Activated CD4-positive, alpha-beta T cell treated with anti-CD3 and anti-CD28 coated beads, Interleukin-2, amount 10 ng/mL, durations not matched to agents 24 days and 14 days (primary cell): ENCODE data around the gene BNIP5. TPM values are rescaled to one million over a fixed set of nuclear protein-coding genes. Genes with fewer than 3 reads are reported as not detected.

Experiments used
- DNase-seq: peaks from one replicate; pipeline ENCODE4 v3.0.0; 2022
- H3K27ac Mint-ChIP-seq: one replicate; pipeline ENCODE4 v1.8.0; 2022; ENCODE audit warnings: mild to moderate bottlenecking, mixed read lengths
- H3K27me3 Mint-ChIP-seq: one replicate; pipeline ENCODE4 v1.8.0; 2022; ENCODE audit warnings: mixed read lengths
- H3K36me3 Mint-ChIP-seq: one replicate; pipeline ENCODE4 v1.8.0; 2022; ENCODE audit warnings: low read depth, mild to moderate bottlenecking, mixed read lengths
- H3K4me1 Mint-ChIP-seq: one replicate; pipeline ENCODE4 v1.8.0; 2021; ENCODE audit warnings: mixed read lengths
- H3K4me3 Mint-ChIP-seq: one replicate; pipeline ENCODE4 v1.8.0; 2022; ENCODE audit warnings: mild to moderate bottlenecking, moderate library complexity, mixed read lengths
- H3K9me3 Mint-ChIP-seq: one replicate; pipeline ENCODE4 v1.8.0; 2021; ENCODE audit warnings: mixed read lengths
- intact Hi-C: fragments of 100-400 bp; cut with micrococcal nuclease; formaldehyde crosslinking; loops from one replicate; pipeline ENCODE4 v1.15.1; 2023
- total RNA-seq: library from RNA; stranded (reverse); gene quantifications from 2 replicates; pipeline ENCODE4 v1.2.3, GENCODE V29; 2022

The BNIP5 gene
- total RNA-seq, 1 donor from 2014 or later = not detected

DNA sequence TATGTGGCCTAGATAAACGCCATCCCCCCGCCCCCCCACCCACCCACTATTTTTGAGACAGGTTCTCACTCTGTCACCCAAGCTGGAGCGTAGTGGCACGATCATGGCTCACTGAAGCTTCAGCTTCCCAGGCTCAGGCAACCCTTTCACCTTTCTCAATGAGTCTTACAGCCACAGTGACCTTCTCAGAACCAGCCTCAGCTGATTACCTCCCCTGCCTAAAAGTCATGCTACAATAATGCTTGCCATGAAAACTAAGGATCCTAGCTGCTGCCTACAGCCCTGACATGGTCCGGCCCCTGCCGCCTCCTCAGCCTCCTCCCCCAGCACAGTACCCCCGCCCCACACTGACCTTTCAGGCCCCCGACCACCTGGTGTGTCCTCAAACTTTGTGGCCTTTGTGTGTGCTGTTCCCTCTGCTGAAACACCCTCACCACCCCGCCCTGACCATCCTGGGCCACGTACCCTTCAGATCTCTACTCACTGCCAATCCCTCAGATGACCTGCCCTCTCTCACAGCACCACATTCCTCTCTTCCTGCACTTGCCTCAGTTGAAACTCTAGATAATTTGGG lies 35.5 kb downstream of the BNIP5 start:
- H3K27me3 Mint-ChIP-seq = peaks cover 20% of the 10 kb centered on the region
- intact Hi-C loops = loop anchor here (5.0 kb wide), 1 partner anchor 179 kb away; no protein-coding TSS in a partner anchor
- H3K9me3 Mint-ChIP-seq = no peaks in the 10 kb centered on the region
- DNase-seq = no peak
- no peak overlapping the region for H3K4me3 Mint-ChIP-seq
- no peak overlapping the region for H3K27ac Mint-ChIP-seq
- no peaks in the 10 kb centered on the region for H3K36me3 Mint-ChIP-seq
- peaks cover 3% of the 10 kb centered on the region for H3K4me1 Mint-ChIP-seq

DNA sequence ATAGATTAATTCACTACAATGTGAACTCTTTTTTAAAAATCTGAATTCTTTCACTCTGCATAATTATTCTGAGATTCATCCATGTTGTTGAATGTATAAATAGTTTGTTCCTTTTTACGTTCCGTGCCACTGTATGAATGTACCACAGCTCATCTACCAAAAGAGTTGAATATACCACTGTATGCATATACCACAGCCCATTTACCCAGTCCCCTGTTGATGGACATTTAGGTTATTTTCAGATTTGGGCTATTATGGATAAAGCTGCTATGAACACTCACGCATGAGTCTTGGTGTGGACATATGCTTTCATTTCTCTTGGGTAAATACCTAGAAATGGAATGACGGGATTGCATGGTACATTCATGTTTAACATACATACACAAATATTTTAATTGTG lies 38.7 kb downstream of the BNIP5 start:
- Mint-ChIP-seq H3K36me3 (no peaks in the 10 kb centered on the region), H3K27ac (no peak overlapping the region), H3K4me3 (no peak overlapping the region)

DNA sequence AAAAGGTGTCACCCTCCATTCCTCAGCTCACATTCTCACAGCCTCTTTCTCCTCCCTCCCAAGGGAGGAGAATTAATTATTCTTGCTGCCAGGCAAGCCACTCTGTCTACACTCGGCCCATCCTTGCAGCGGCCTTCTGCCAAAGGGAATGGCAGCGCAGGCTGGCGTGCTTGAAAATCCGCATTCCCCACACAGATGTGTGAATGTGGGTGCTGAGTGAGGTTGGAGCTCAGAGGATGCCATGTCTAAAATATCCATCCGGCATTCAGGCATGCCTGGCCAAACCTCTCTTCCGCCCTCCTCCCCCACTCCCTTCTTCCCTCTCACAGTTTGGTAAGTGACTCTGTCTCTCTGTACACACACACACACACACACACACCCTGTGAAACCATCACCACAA lies 39.2 kb downstream of the BNIP5 start:
- intact Hi-C loops = no loop called here
- no peak for DNase-seq
- Mint-ChIP-seq H3K36me3 (no peaks in the 10 kb centered on the region), H3K4me3 (no peak overlapping the region), H3K9me3 (no peaks in the 10 kb centered on the region), H3K4me1 (no peaks in the 10 kb centered on the region), H3K27ac (no peak overlapping the region), H3K27me3 (peaks cover 25% of the 10 kb centered on the region)

More for the DNA sequence above, 38.7 kb downstream of the BNIP5 start:
- peaks cover 25% of the 10 kb centered on the region for H3K27me3 Mint-ChIP-seq
- intact Hi-C loops = no loop called here
- peaks cover 3% of the 10 kb centered on the region for H3K4me1 Mint-ChIP-seq
- no peak for DNase-seq
- H3K9me3 Mint-ChIP-seq = no peaks in the 10 kb centered on the region

DNA sequence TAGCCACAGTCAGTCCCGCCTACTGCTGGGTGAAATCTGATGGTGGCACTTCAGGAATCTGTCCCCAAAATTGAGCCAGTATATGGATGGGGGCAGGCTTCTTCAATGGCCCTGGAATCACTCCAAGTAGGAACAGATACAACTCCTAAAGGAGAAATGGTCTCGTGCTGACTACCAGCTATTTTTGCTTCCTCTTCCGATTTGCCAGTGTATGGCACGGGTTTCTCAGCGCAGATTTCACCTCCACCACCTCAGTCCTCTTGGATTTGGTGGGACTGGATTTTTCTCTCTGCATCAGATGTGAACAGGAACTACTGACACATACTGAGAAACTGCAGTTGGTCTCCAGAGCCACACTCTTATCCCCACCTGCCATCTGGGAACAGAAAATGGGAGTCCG lies 39.6 kb downstream of the BNIP5 start:
- no peaks in the 10 kb centered on the region for H3K36me3 Mint-ChIP-seq
- H3K4me1 Mint-ChIP-seq = no peaks in the 10 kb centered on the region
- no peak overlapping the region for H3K27ac Mint-ChIP-seq
- H3K4me3 Mint-ChIP-seq = no peak overlapping the region
- DNase-seq = no peak
- peaks cover 25% of the 10 kb centered on the region for H3K27me3 Mint-ChIP-seq
- intact Hi-C loops = no loop called here
- no peaks in the 10 kb centered on the region for H3K9me3 Mint-ChIP-seq

DNA sequence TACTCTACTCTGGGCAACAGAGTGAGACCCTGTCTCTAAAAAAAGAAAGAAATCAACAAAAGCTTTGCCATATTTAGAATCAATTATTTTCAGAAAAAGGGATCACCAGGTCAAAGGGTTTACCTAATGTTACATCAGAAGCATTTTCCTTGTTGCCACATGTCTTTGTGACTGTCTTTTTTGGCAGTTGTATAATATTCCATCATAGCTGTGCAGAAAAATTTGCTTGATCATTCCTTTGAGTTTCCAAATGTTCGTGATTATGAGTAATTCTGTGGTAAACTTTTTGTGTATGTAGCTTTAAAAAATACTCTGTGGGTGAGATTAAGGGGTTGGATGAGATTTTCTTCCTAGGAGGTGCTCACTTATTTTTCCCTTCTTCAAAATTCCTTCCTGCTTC lies 40.4 kb downstream of the BNIP5 start:
- Mint-ChIP-seq H3K4me1 (no peaks in the 10 kb centered on the region), H3K4me3 (no peak overlapping the region), H3K27me3 (peaks cover 23% of the 10 kb centered on the region), H3K36me3 (no peaks in the 10 kb centered on the region), H3K9me3 (no peaks in the 10 kb centered on the region), H3K27ac (no peak overlapping the region)
- DNase-seq = no peak
- intact Hi-C loops = no loop called here

DNA sequence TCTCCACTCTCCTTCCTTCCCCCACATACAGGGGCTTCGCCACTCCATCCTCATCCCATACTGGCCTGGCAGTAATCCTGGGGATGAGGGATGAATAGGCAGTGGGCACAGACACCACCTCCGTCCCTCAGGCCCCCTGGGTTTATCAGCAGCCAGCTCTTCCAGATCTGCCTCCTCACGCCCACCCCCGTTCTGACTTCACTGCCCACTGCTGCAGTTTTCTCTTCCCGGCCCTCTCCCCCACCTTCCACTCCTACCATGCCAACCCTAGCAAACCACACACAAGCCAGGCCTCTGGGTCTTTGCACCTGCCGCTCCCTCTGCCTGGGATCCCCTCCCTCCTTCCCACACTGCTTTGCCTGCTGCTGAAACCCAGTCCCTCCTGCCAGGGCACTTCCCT lies 44.5 kb downstream of the BNIP5 start:
- H3K9me3 Mint-ChIP-seq = no peaks in the 10 kb centered on the region
- no peak overlapping the region for H3K27ac Mint-ChIP-seq
- no peak overlapping the region for H3K4me3 Mint-ChIP-seq
- H3K4me1 Mint-ChIP-seq = peaks cover 6% of the 10 kb centered on the region
- no peak for DNase-seq
- intact Hi-C loops = no loop called here
- H3K27me3 Mint-ChIP-seq = peaks cover 12% of the 10 kb centered on the region
- no peaks in the 10 kb centered on the region for H3K36me3 Mint-ChIP-seq

DNA sequence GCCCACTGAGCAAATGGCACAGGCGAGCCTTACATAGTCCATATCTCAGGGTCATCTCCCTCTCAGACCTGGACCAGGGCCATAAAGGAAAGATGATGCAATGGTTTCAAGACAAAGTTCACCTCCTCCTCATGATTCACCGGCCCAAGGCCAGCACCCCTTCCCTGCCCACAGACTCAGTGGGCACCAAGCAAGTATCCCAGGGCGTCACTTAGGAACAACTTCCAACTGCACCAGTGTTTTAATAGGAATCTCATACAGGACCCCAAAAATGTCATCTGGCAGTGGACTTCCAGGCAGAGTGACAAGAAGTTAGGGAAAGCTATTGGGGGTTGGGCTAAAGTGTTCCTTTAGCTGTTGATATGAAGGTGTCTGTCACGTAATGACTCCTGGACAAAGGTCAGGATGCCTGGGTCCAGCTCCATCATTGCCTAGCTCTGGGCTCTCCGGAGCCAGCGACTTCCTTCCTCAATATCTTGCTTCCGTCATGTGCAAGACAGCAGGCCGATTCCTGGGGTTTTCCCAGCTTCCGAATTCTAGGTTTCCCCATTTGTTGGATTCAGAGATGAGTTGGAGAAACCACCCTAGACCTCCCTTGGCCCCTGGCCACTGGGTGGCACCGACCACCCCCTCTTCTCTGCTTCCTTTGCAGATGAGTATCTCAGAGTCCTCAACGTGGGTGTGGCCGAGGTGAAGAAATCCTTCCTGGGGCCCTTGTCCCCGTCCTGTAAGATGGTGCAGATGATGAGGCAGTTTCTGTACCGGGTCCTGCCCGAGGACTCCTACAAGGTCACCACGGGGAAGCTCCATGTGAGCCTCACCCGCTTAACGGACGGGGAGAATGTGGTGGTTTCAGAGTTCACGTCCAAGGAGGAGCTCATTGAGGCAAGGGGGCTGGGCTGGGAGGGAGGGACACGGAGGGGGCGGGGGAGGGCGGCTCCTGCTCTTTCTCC lies 45.7 kb downstream of the BNIP5 start:
- peaks cover 6% of the 10 kb centered on the region for H3K4me1 Mint-ChIP-seq
- no peak overlapping the region for H3K27ac Mint-ChIP-seq
- no peak overlapping the region for H3K4me3 Mint-ChIP-seq
- H3K36me3 Mint-ChIP-seq = no peaks in the 10 kb centered on the region
- intact Hi-C loops = no loop called here
- H3K27me3 Mint-ChIP-seq = peaks cover 12% of the 10 kb centered on the region
- no peaks in the 10 kb centered on the region for H3K9me3 Mint-ChIP-seq
- no peak for DNase-seq

DNA sequence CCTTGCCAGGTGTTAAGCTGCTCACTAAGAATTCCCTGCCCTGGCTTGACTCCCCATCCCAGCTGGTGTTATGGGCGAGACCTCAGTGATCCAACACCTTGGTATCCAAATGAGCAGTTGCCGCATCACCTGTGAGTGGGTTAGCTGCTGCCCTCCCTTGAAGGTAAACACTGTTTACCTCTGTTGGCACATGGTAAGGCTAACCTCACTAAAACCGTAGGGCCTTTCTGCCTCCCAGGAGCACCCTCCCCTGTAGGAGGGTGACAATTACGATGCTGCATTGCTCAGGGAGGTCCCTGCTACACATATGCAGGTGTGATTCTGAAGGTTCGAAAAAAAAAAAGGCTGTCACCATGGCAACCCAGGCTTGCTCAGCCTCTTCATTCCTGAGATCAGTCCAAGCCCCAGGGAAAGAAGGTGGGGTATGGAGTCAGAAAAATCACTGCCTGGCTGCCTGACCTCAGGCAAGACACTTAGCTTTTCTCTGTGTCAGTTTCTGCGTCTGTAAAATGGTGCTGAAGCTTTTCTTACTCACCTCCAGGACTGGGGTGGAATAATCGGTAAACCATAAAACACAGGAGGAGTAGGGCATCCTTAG lies 47.3 kb downstream of the BNIP5 start:
- H3K4me1 Mint-ChIP-seq = peaks cover 8% of the 10 kb centered on the region
- intact Hi-C loops = no loop called here
- H3K36me3 Mint-ChIP-seq = no peaks in the 10 kb centered on the region
- H3K27me3 Mint-ChIP-seq = peaks cover 22% of the 10 kb centered on the region
- H3K9me3 Mint-ChIP-seq = no peaks in the 10 kb centered on the region
- H3K27ac Mint-ChIP-seq = no peak overlapping the region
- no peak overlapping the region for H3K4me3 Mint-ChIP-seq
- no peak for DNase-seq

DNA sequence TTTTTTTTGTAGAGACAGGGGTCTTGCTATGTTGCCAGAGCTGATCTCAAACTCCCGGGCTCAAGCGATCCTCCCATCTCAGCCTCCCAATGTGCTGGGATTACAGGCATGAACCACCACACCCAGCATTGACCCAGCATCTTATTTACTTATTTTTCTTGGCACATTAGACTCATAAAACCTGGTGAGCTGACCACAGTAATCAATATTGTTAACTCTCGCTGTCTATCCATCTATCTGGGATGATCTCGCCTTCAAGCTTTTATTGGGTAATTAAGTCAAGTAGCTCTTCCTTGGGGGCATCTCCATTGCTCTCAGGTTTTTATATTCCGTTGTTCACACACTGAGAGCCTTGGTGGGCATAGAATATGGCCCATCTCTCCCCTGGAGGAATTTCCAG lies 49.8 kb downstream of the BNIP5 start:
- H3K27ac Mint-ChIP-seq = no peak overlapping the region
- H3K27me3 Mint-ChIP-seq = peaks cover 41% of the 10 kb centered on the region
- DNase-seq = no peak
- H3K9me3 Mint-ChIP-seq = no peaks in the 10 kb centered on the region
- H3K36me3 Mint-ChIP-seq = no peaks in the 10 kb centered on the region
- H3K4me1 Mint-ChIP-seq = peaks cover 8% of the 10 kb centered on the region
- intact Hi-C loops = no loop called here
- H3K4me3 Mint-ChIP-seq = no peak overlapping the region

DNA sequence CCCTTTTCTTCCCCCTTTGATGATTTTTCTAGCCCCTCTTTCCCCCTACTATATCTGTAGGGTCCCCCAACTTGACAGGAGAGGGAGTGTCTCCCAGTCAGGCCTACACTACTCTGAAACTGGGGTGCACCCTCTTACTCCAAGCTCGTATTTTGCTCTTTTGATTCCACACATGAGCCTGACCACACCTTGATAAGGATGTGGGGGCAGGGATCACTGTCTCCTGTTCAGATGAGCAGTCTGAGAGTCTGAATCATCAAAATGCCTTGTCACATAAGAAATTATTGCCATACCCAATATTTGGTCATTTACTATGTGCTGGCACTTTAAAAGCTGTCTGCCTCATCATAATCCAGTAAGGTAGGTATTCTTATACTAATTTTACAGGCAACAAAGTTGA lies 50.9 kb downstream of the BNIP5 start:
- Mint-ChIP-seq H3K4me3 (no peak overlapping the region), H3K27me3 (peaks cover 49% of the 10 kb centered on the region), H3K27ac (no peak overlapping the region)

DNA sequence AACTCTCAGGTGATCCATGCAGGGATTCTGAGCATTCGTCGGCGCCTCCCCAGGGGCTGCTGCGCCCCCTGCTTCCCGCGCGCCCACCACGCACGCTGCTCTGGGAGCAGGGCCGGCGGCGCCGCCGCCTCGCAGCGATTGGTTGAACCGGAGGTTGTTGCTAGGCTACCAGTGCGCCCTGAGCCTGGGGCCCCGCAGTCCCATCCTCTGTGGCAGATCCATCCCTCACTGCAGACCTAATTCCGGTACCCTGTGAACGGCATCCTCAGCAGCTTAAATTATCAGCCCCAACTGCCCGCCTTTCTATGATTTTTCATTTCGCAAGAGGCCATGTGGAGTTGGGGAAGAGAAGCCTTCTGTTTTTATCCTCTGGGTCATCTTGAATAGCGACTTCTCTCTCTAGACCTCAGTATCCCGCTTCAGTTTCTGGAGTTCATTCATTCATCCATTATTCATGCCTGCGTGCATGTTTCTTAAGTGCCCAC lies 51.5 kb downstream of the BNIP5 start:
- intact Hi-C loops = no loop called here
- H3K27ac Mint-ChIP-seq = no peak overlapping the region
- no peak overlapping the region for H3K4me3 Mint-ChIP-seq
- DNase-seq = no peak
- no peaks in the 10 kb centered on the region for H3K36me3 Mint-ChIP-seq
- H3K9me3 Mint-ChIP-seq = no peaks in the 10 kb centered on the region
- peaks cover 52% of the 10 kb centered on the region for H3K27me3 Mint-ChIP-seq
- peaks cover 8% of the 10 kb centered on the region for H3K4me1 Mint-ChIP-seq

More for the DNA sequence above, 50.9 kb downstream of the BNIP5 start:
- Mint-ChIP-seq H3K36me3 (no peaks in the 10 kb centered on the region), H3K4me1 (peaks cover 8% of the 10 kb centered on the region), H3K9me3 (no peaks in the 10 kb centered on the region)
- intact Hi-C loops = no loop called here
- no peak for DNase-seq

DNA sequence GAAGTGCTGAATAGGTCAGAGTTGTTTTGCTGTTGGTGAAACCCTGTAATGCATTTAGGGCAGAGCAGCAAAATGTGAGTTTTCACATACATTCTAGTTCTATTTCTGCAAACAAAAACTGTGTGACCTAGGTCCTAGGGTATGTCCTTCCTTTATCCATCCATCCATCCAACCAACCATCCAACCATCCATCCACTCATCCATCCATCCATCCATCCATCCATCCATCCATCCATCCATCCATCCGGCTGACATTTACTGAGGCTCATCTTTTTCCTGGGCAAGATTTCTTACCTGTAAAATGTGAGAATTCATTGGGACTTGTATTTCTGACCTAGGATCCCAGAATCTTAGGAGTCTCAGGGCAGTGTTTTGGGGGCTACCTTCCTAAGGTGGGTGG lies 52.3 kb downstream of the BNIP5 start:
- peaks cover 8% of the 10 kb centered on the region for H3K4me1 Mint-ChIP-seq
- H3K27ac Mint-ChIP-seq = no peak overlapping the region
- H3K4me3 Mint-ChIP-seq = no peak overlapping the region
- H3K9me3 Mint-ChIP-seq = no peaks in the 10 kb centered on the region
- H3K27me3 Mint-ChIP-seq = peaks cover 57% of the 10 kb centered on the region
- intact Hi-C loops = no loop called here
- no peaks in the 10 kb centered on the region for H3K36me3 Mint-ChIP-seq
- no peak for DNase-seq

DNA sequence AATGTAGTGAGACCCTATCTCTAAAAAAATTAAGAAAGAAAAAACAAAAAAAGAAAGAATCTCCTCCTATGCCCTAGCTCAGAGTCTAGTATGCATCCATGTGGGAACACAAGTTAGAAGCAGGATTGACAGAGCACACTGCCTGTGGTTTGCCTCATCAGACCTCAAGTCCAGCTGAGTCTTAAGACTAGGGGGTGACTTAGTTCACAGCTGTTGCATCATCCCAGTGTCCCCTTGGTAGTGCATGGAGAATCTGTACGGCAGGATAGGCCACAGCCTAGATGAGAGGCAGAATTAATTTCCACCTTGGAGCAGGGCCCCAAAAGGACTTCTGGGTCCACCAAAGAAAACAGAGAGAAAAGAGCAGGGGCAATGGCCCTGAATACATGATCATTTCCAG lies 53.1 kb downstream of the BNIP5 start:
- H3K9me3 Mint-ChIP-seq = no peaks in the 10 kb centered on the region
- DNase-seq = no peak
- H3K4me1 Mint-ChIP-seq = peaks cover 8% of the 10 kb centered on the region
- no peaks in the 10 kb centered on the region for H3K36me3 Mint-ChIP-seq
- H3K27ac Mint-ChIP-seq = no peak overlapping the region
- peaks cover 59% of the 10 kb centered on the region for H3K27me3 Mint-ChIP-seq
- no peak overlapping the region for H3K4me3 Mint-ChIP-seq
- intact Hi-C loops = no loop called here

DNA sequence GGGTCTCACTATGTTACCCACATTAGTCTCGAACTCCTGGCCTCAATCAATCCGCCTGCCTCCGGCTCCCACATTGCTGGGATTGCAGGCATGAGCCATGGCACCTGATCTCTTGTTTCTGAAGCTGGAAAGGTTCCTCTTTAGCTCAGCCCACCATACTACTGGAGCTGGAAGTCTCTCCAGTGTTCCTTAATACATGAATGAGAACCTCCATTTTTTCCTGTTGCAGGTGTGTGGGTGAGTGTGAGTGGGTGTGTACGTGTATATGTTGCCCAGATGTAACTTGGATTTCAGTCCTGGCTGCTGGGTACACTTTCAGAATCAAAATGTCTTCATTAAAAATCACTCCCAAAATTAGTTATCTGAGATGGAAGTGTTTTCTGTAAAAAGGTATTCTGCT lies 55.7 kb downstream of the BNIP5 start:
- no peaks in the 10 kb centered on the region for H3K36me3 Mint-ChIP-seq
- no peak overlapping the region for H3K4me3 Mint-ChIP-seq
- no peak for DNase-seq
- H3K27me3 Mint-ChIP-seq = peaks cover 63% of the 10 kb centered on the region
- intact Hi-C loops = no loop called here
- H3K9me3 Mint-ChIP-seq = no peaks in the 10 kb centered on the region
- peaks cover 3% of the 10 kb centered on the region for H3K4me1 Mint-ChIP-seq
- no peak overlapping the region for H3K27ac Mint-ChIP-seq
